HCT116 (cell line): Measurements from ENCODE around the gene GRM1. TPM values are rescaled to one million over a fixed set of nuclear protein-coding genes. Genes with fewer than 3 reads are reported as not detected.

Experiments
- ATAC-seq: fragments of 200-7000 bp; cut with Tn5 transposase; 2 replicates; pipeline ENCODE4 v1.9.1; 2020; ENCODE audit warnings: mild to moderate bottlenecking, moderate library complexity
- BruUV-seq: library from RNA; stranded (reverse); fragments of 400-500 nt; replicated peaks from 2 replicates; lab custom pipeline; 2021; lab: Mats Ljungman, UMichigan
- CTCF ChIA-PET: fragments of 300-600 bp; sonication (Branson Sonifier 250); formaldehyde crosslinking; loops from one replicate; lab custom pipeline; 2021; ENCODE audit warnings: antibody characterized with exemption; lab: Charles Lee
- POLR2A ChIA-PET: fragments of 300-600, 350-600 bp; sonication (Branson Sonifier 250); formaldehyde crosslinking; loops from one replicate; lab custom pipeline; 2021; ENCODE audit warnings: antibody characterized with exemption; lab: Charles Lee
- RAD21 ChIA-PET, 2 experiments: fragments of 300-600 bp; sonication (Branson Sonifier 250); formaldehyde crosslinking; loops; one replicate each; lab custom pipeline; 2023; ENCODE audit warnings: low total read pairs in 2 of 2; ENCODE audit not compliant: uncharacterized antibody in 2 of 2, unreplicated experiment in 2 of 2, low non-redundant PET in 1 of 2; lab: Charles Lee
- DNase-seq: peaks from one replicate; pipeline ENCODE4 v3.0.0-alpha.2; 2010; ENCODE audit warnings: low read depth, low spot score
- H2AFZ ChIP-seq: fragments of 200-600 bp; shearing (Covaris generic), sonication (generic); 2 replicates; pipeline ENCODE4 v1.6.1; 2017; ENCODE audit warnings: low read depth, mixed run types, mixed read lengths, antibody characterized with exemption, low read length; ENCODE audit not compliant: poor library complexity, severe bottlenecking
- H3K27ac ChIP-seq: 2 replicates; pipeline ENCODE4 v1.5.1; 2012; ENCODE audit warnings: low read depth, low read length
- H3K27me3 ChIP-seq: fragments of 200-600 bp; sonication (generic); 2 replicates; pipeline ENCODE4 v1.6.1; 2016; ENCODE audit warnings: mixed run types, low read length, mixed read lengths; ENCODE audit not compliant: insufficient read depth
- H3K36me3 ChIP-seq, 2 experiments: fragments of 200-500 bp in 1 of 2; fragments of 200-600 bp in 1 of 2; sonication (Bioruptor generic) in 1 of 2; sonication (generic) in 1 of 2; 2 replicates each; pipeline versions ENCODE4 v1.5.1 to v1.6.1; 2014 to 2016; ENCODE audit warnings: low read length in 2 of 2, inconsistent platforms in 1 of 2, mixed read lengths in 1 of 2, mixed run types in 1 of 2; ENCODE audit not compliant: insufficient read depth in 2 of 2, control insufficient read depth in 1 of 2
- H3K4me1 ChIP-seq, 2 experiments: fragments of 200-600 bp in 1 of 2; sonication (generic) in 1 of 2; 2 replicates each; pipeline versions ENCODE4 v1.5.1 to v1.6.1; 2012 to 2017; ENCODE audit warnings: low read length in 2 of 2, inconsistent platforms in 1 of 2, mild to moderate bottlenecking in 1 of 2, mixed read lengths in 1 of 2, mixed run types in 1 of 2, moderate library complexity in 1 of 2; ENCODE audit not compliant: insufficient read depth in 2 of 2, control insufficient read depth in 1 of 2
- H3K4me2 ChIP-seq: fragments of 200-600 bp; sonication (generic); 2 replicates; pipeline ENCODE4 v1.6.1; 2017; ENCODE audit warnings: mixed run types, low read length, mixed read lengths
- H3K4me3 ChIP-seq, 2 experiments: fragments of 200-600 bp in 1 of 2; sonication (generic) in 1 of 2; replicated peaks in 1 of 2; 2 replicates each; pipeline ENCODE4 v1.5.1; 2011 to 2016; ENCODE audit warnings: low read length in 2 of 2, control low read depth in 1 of 2, low read depth in 1 of 2, mild to moderate bottlenecking in 1 of 2, mixed read lengths in 1 of 2, mixed run types in 1 of 2
- H3K79me2 ChIP-seq: fragments of 200-600 bp; sonication (generic); 2 replicates; pipeline ENCODE4 v1.6.1; 2017; ENCODE audit warnings: mild to moderate bottlenecking, mixed run types, low read length, moderate library complexity, mixed read lengths; ENCODE audit not compliant: insufficient read depth
- H3K9ac ChIP-seq: fragments of 200-600 bp; sonication (generic); 2 replicates; pipeline ENCODE4 v1.6.1; 2016; ENCODE audit warnings: low read length, mixed read lengths
- H3K9me2 ChIP-seq: fragments of 200-600 bp; sonication (generic), shearing (Covaris generic); 2 replicates; pipeline ENCODE4 v1.6.1; 2017; ENCODE audit warnings: mixed run types, mild to moderate bottlenecking, moderate library complexity; ENCODE audit not compliant: insufficient read depth
- H3K9me3 ChIP-seq, 2 experiments: fragments of 200-500 bp in 1 of 2; fragments of 200-600 bp in 1 of 2; sonication (Bioruptor generic) in 1 of 2; sonication (generic) in 1 of 2; 2 replicates each; pipeline ENCODE4 v1.6.1; 2014 to 2017; ENCODE audit warnings: low read length in 2 of 2, mixed read lengths in 2 of 2, inconsistent platforms in 1 of 2, low read depth in 1 of 2, mild to moderate bottlenecking in 1 of 2, mixed run types in 1 of 2, moderate library complexity in 1 of 2; ENCODE audit not compliant: control insufficient read depth in 1 of 2, insufficient read depth in 1 of 2
- H4K20me1 ChIP-seq: fragments of 200-600 bp; sonication (generic), shearing (Covaris generic); 2 replicates; pipeline ENCODE4 v1.6.1; 2017; ENCODE audit warnings: mixed run types, mild to moderate bottlenecking, moderate library complexity; ENCODE audit not compliant: insufficient read depth
- REST ChIP-seq: IDR thresholded peaks from 2 replicates; pipeline ENCODE4 v1.6.1; 2012; ENCODE audit warnings: low read depth
- SP1 ChIP-seq: IDR thresholded peaks from 2 replicates; pipeline ENCODE4 v1.6.1; 2012; ENCODE audit warnings: low read depth
- TCF7L2 ChIP-seq: IDR thresholded peaks from 2 replicates; pipeline ENCODE4 v1.7.0; 2011; ENCODE audit warnings: borderline replicate concordance, inconsistent platforms; ENCODE audit not compliant: insufficient read depth, insufficient read length; ENCODE audit errors: extremely low read depth
- intact Hi-C: fragments of 100-400 bp; cut with micrococcal nuclease; formaldehyde crosslinking; loops from 2 replicates; pipeline ENCODE4 v1.10.0; 2022
- total RNA-seq: library from RNA; stranded (reverse); gene quantifications from one replicate; pipeline ENCODE4 v1.2.1, GENCODE V29; 2021; ENCODE audit not compliant: unreplicated experiment

GRM1 gene
- total RNA-seq, 1 experiment from 2014 or later, result not detected

GRCh38 chr6:146027586-146028251 lies 1.1 kb upstream of the GRM1 start:
- peaks cover 45% of the 10 kb centered on the region for H3K27me3 ChIP-seq
- no peaks in the 10 kb centered on the region for H3K36me3 ChIP-seq
- H3K79me2 ChIP-seq, result no peaks in the 10 kb centered on the region
- no peaks in the 10 kb centered on the region for H3K4me1 ChIP-seq
- intact Hi-C loops, result no loop called here
- POLR2A ChIA-PET, result no interaction called here
- ATAC-seq (no peak), DNase-seq (no peak)
- no peaks in the 10 kb centered on the region for H3K9me3 ChIP-seq
- CTCF ChIA-PET, result no interaction called here
- no peak overlapping the region for H3K27ac ChIP-seq
- no peaks in the 10 kb centered on the region for H3K9me2 ChIP-seq
- H3K4me2 ChIP-seq, result no peak overlapping the region
- no peak overlapping the region for H2AFZ ChIP-seq
- TF ChIP-seq TCF7L2, result no peak
- H3K4me3 ChIP-seq, result no peak overlapping the region
- BruUV-seq, result no TSS peak
- H3K9ac ChIP-seq, result no peak overlapping the region
- no peaks in the 10 kb centered on the region for H4K20me1 ChIP-seq
- RAD21 ChIA-PET, result no interaction called here

- no peaks in the 10 kb centered on the region for H3K79me2 ChIP-seq
- no peaks in the 10 kb centered on the region for H3K36me3 ChIP-seq
- no peaks in the 10 kb centered on the region for H3K9me3 ChIP-seq
- POLR2A ChIA-PET, result no interaction called here
- H2AFZ ChIP-seq, result no peak overlapping the region
- TF ChIP-seq REST (peak; percentile 83), SP1 (no peak)
- TF ChIP-seq, all 23 proteins: peak for 1
- intact Hi-C loops, result no loop called here
- ATAC-seq, result peak; percentile 47; the same call in 1 of the 2 replicates
- Histone ChIP-seq H3K9me2 (no peaks in the 10 kb centered on the region), H3K9ac (no peak overlapping the region), H3K27ac (no peak overlapping the region), H3K27me3 (peaks cover 49% of the 10 kb centered on the region), H3K4me3 (no peak overlapping the region), H3K4me1 (no peaks in the 10 kb centered on the region), H4K20me1 (no peaks in the 10 kb centered on the region), H3K4me2 (no peak overlapping the region)
- CTCF ChIA-PET, result no interaction called here
- RAD21 ChIA-PET, result no interaction called here
- no peak for DNase-seq
- no TSS peak for BruUV-seq
These were observed 538 bp upstream of the GRM1 start for GRCh38 chr6:146028252-146028795.
